NT2/D1 (cell line): Measurements from ENCODE around the gene TPM1.
A peak's percentile ranks its signal among the peaks of the same experiment; 100 is the strongest.

ENCODE experiments used
- DNase-seq: peaks from one replicate; pipeline ENCODE4 v3.0.0-alpha.2; 2011; ENCODE audit warnings: low read depth, low spot score
- H3K27me3 ChIP-seq: 2 replicates; pipeline ENCODE4 v1.6.0; 2011; ENCODE audit warnings: mild to moderate bottlenecking; ENCODE audit not compliant: insufficient read length, insufficient read depth
- H3K36me3 ChIP-seq: 2 replicates; pipeline ENCODE4 v1.6.1; 2011; ENCODE audit warnings: mild to moderate bottlenecking, low read length, mixed read lengths; ENCODE audit not compliant: insufficient read depth, insufficient read length
- H3K4me1 ChIP-seq: 2 replicates; pipeline ENCODE4 v1.5.1; 2011; ENCODE audit not compliant: insufficient read depth, insufficient read length
- H3K4me3 ChIP-seq: 2 replicates; pipeline ENCODE4 v1.5.1; 2011; ENCODE audit warnings: low read depth; ENCODE audit not compliant: insufficient read length
- H3K9ac ChIP-seq: 2 replicates; pipeline ENCODE4 v1.6.0; 2011; ENCODE audit warnings: low read depth; ENCODE audit not compliant: insufficient read length
- H3K9me3 ChIP-seq: 2 replicates; pipeline ENCODE4 v1.5.1; 2011; ENCODE audit warnings: mild to moderate bottlenecking, low read length; ENCODE audit not compliant: insufficient read depth
- SUZ12 ChIP-seq: IDR thresholded peaks from 2 replicates; pipeline ENCODE4 v1.6.1; 2011; ENCODE audit not compliant: insufficient read length, insufficient read depth; ENCODE audit errors: extremely low read depth
- YY1 ChIP-seq: IDR thresholded peaks from 2 replicates; pipeline ENCODE4 v1.6.1; 2011; ENCODE audit not compliant: insufficient read length, insufficient read depth
- ZNF274 ChIP-seq: IDR thresholded peaks from 2 replicates; pipeline ENCODE4 v1.6.1; 2011; ENCODE audit warnings: mild to moderate bottlenecking, low read depth, low read length

TPM1 gene

GRCh38 chr15:63010920-63011693, 31.4 kb upstream of the TPM1 start:
- Histone ChIP-seq H3K9me3 (no peaks in the 10 kb centered on the region; the same call in 1 of the 2 replicates), H3K36me3 (no peaks in the 10 kb centered on the region), H3K9ac (no peak overlapping the region), H3K27me3 (no peaks in the 10 kb centered on the region), H3K4me3 (no peak overlapping the region), H3K4me1 (peaks cover 3% of the 10 kb centered on the region)
- TF ChIP-seq ZNF274, result no peak
- no peak for TF ChIP-seq SUZ12
- TF ChIP-seq YY1, result no peak
- no peak for DNase-seq

GRCh38 chr15:63012444-63012843, 30.1 kb upstream of the TPM1 start:
- H3K4me1 ChIP-seq, result peaks cover 3% of the 10 kb centered on the region
- no peaks in the 10 kb centered on the region for H3K36me3 ChIP-seq
- no peak overlapping the region for H3K4me3 ChIP-seq
- no peak for DNase-seq
- H3K9ac ChIP-seq, result no peak overlapping the region
- no peak for TF ChIP-seq ZNF274
- TF ChIP-seq SUZ12, result no peak
- no peak for TF ChIP-seq YY1
- no peaks in the 10 kb centered on the region for H3K27me3 ChIP-seq
- H3K9me3 ChIP-seq, result no peaks in the 10 kb centered on the region; the same call in 1 of the 2 replicates

- TF ChIP-seq SUZ12 (no peak), ZNF274 (no peak), YY1 (no peak)
- Histone ChIP-seq H3K36me3 (no peaks in the 10 kb centered on the region), H3K9me3 (no peaks in the 10 kb centered on the region; the same call in 1 of the 2 replicates), H3K27me3 (no peaks in the 10 kb centered on the region), H3K9ac (no peak overlapping the region), H3K4me1 (peaks cover 3% of the 10 kb centered on the region), H3K4me3 (no peak overlapping the region)
- DNase-seq, result peak; percentile 52
Measured at GRCh38 chr15:63013052-63013808, 29.3 kb upstream of the TPM1 start.

GRCh38 chr15:63014578-63014977, 28.0 kb upstream of the TPM1 start:
- Histone ChIP-seq H3K4me3 (no peak overlapping the region), H3K4me1 (peaks cover 3% of the 10 kb centered on the region), H3K9me3 (no peaks in the 10 kb centered on the region; the same call in 1 of the 2 replicates), H3K36me3 (no peaks in the 10 kb centered on the region), H3K27me3 (no peaks in the 10 kb centered on the region), H3K9ac (no peak overlapping the region)
- no peak for DNase-seq
- TF ChIP-seq SUZ12 (no peak), ZNF274 (no peak)

GRCh38 chr15:63015618-63016017, 26.9 kb upstream of the TPM1 start:
- H3K4me1 ChIP-seq, result peaks cover 3% of the 10 kb centered on the region

GRCh38 chr15:63016234-63016633, 26.3 kb upstream of the TPM1 start:
- no peaks in the 10 kb centered on the region; the same call in 1 of the 2 replicates for H3K9me3 ChIP-seq
- DNase-seq, result no peak
- no peaks in the 10 kb centered on the region for H3K36me3 ChIP-seq
- H3K4me3 ChIP-seq, result no peak overlapping the region
- H3K9ac ChIP-seq, result no peak overlapping the region
- TF ChIP-seq SUZ12 (no peak), YY1 (no peak), ZNF274 (no peak)
- H3K27me3 ChIP-seq, result no peaks in the 10 kb centered on the region
- peaks cover 3% of the 10 kb centered on the region for H3K4me1 ChIP-seq

More at GRCh38 chr15:63015618-63016017, 26.9 kb upstream of the TPM1 start:
- no peaks in the 10 kb centered on the region for H3K36me3 ChIP-seq
- H3K9me3 ChIP-seq, result no peaks in the 10 kb centered on the region; the same call in 1 of the 2 replicates
- H3K4me3 ChIP-seq, result no peak overlapping the region
- no peaks in the 10 kb centered on the region for H3K27me3 ChIP-seq
- TF ChIP-seq YY1, result no peak
- TF ChIP-seq SUZ12, result no peak
- no peak for TF ChIP-seq ZNF274
- no peak overlapping the region for H3K9ac ChIP-seq
- no peak for DNase-seq

- H3K27me3 ChIP-seq, result no peaks in the 10 kb centered on the region
- no peaks in the 10 kb centered on the region for H3K36me3 ChIP-seq
- DNase-seq, result no peak
- TF ChIP-seq YY1 (no peak), ZNF274 (no peak), SUZ12 (no peak)
- H3K9ac ChIP-seq, result no peak overlapping the region
- H3K4me3 ChIP-seq, result no peak overlapping the region
- no peaks in the 10 kb centered on the region for H3K9me3 ChIP-seq
- H3K4me1 ChIP-seq, result peaks cover 2% of the 10 kb centered on the region
Measured at GRCh38 chr15:63018639-63019038, 23.9 kb upstream of the TPM1 start.
